Lower leg skin (tissue), 3 donors: ENCODE results near the gene SLC7A5.

Source experiments
- CTCF ChIP-seq, 3 donors: fragments of 450-650 bp; IDR thresholded peaks; one replicate each; pipeline ENCODE4 v1.5.1; 2016; ENCODE audit warnings: antibody characterized with exemption in 3 of 3, mild to moderate bottlenecking in 3 of 3, moderate library complexity in 2 of 3
- POLR2A ChIP-seq, 2 donors: fragments of 450-650 bp; IDR thresholded peaks; one replicate each; pipeline ENCODE4 v1.6.1; 2016 to 2017; ENCODE audit warnings: antibody characterized with exemption in 2 of 2, mild to moderate bottlenecking in 1 of 2, moderate library complexity in 1 of 2

- TF ChIP-seq CTCF (IDR thresholded peaks at IDR 0.05) (no peak), POLR2A (IDR thresholded peaks at IDR 0.05) (no peak)
Measured at GRCh38 chr16:87829622-87829980, 39.7 kb downstream of the SLC7A5 start.
